Measurements from ENCODE around the gene PRKCE.

Gene PRKCE

DNA sequence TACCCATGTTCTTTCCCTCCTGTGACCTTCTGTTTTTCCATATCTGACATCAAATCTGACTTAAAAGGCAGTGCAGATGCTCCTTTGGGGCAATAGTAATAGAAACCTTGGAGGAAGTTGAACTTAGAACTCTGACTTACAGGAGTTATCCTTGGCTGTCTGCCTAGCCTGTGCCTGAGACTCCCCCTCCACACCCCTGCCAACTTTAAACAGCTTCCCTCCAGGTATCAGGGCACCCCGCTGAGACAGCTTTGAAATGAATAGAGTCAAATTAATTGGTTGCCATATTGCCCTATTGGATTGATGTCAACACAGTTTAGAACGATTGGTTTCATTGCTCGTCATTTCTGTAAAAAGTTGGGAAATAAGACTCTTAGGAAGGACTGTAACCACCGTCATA lies 322.0 kb downstream of the PRKCE start:
- H3K27ac ChIP-seq (ENCODE audit: low read length) = no peak overlapping the region
- H3K36me3 ChIP-seq (ENCODE audit: control insufficient read depth in 1 of 2, insufficient read depth in 2 of 2, low read length in 2 of 2) = no peaks in the 10 kb centered on the region
- H3K4me1 ChIP-seq (ENCODE audit: control insufficient read depth in 1 of 2, insufficient read depth in 2 of 2, low read length in 2 of 2) = no peaks in the 10 kb centered on the region
- H3K27me3 ChIP-seq (ENCODE audit: low read depth, low read length) = no peaks in the 10 kb centered on the region
- H3K9me3 ChIP-seq (ENCODE audit: control insufficient read depth in 1 of 2, low read length in 2 of 2) = no peaks in the 10 kb centered on the region
- H3K4me3 ChIP-seq (ENCODE audit: low read depth in 1 of 2, low read length in 2 of 2) = no peak overlapping the region

DNA sequence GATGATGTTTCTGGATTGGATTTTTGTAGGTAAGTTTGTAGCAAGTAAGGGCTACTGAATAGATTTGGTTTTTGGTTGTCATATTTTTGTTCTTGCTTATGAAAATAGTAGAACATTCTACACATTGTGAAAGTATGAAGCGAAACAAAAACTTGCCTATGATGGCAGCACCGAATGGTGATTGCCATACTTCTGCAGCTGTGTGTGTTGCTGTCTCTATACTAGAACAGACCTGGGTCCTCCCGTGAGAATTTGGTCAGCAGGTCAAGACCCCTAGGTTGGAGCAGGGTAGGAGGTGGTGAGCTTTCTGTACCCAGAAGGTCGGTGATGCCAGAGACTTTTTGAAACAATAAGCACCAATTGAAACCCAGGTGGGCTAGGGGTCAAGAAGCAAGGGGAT lies 322.6 kb downstream of the PRKCE start:
- Histone ChIP-seq H3K27me3 (ENCODE audit: low read depth, low read length) (no peaks in the 10 kb centered on the region), H3K4me1 (ENCODE audit: control insufficient read depth in 1 of 2, insufficient read depth in 2 of 2, low read length in 2 of 2) (no peaks in the 10 kb centered on the region), H3K9me3 (ENCODE audit: control insufficient read depth in 1 of 2, low read length in 2 of 2) (no peaks in the 10 kb centered on the region), H3K36me3 (ENCODE audit: control insufficient read depth in 1 of 2, insufficient read depth in 2 of 2, low read length in 2 of 2) (peaks cover 0 to 2% of the 10 kb centered on the region in 2 donors), H3K4me3 (ENCODE audit: low read depth in 1 of 2, low read length in 2 of 2) (no peak overlapping the region), H3K27ac (ENCODE audit: low read length) (no peak overlapping the region)

DNA sequence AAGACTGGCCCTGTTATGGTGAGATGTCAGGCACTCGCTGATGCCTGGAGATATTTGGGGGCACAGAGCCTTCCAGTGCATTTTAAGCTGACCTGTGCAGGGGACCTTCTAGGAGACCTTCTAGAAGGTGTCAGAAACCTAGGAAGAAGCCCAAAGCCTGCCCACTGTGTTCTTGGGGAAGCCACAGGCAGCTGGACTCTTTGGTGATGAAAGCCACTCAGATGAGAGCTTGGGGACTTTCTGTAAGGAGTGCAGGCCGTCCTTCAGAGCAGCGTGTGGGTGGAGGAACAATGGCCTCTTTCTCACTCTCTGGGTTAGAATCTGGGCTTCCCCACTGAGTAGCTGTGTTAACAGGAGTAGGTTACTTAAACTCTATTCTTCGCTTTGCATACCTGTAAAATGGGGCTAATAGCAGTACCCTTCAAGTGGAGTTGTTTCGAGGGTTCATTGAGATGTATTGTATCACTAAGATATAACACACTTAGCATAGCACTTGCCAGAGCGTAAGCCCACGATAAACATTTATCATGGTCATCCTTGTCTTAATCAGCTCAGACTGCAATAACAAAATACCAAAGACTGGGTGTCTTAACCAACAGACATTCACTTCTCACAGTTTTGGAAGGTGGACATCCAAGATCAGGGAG lies 323.4 kb downstream of the PRKCE start:
- no peaks in the 10 kb centered on the region for H3K27me3 ChIP-seq (ENCODE audit: low read depth, low read length)
- H3K36me3 ChIP-seq (ENCODE audit: control insufficient read depth in 1 of 2, insufficient read depth in 2 of 2, low read length in 2 of 2) = peaks cover 4 to 9% of the 10 kb centered on the region in 2 donors
- H3K27ac ChIP-seq (ENCODE audit: low read length) = no peak overlapping the region
- no peaks in the 10 kb centered on the region for H3K4me1 ChIP-seq (ENCODE audit: control insufficient read depth in 1 of 2, insufficient read depth in 2 of 2, low read length in 2 of 2)
- no peaks in the 10 kb centered on the region for H3K9me3 ChIP-seq (ENCODE audit: control insufficient read depth in 1 of 2, low read length in 2 of 2)
- H3K4me3 ChIP-seq (ENCODE audit: low read depth in 1 of 2, low read length in 2 of 2) = no peak overlapping the region

DNA sequence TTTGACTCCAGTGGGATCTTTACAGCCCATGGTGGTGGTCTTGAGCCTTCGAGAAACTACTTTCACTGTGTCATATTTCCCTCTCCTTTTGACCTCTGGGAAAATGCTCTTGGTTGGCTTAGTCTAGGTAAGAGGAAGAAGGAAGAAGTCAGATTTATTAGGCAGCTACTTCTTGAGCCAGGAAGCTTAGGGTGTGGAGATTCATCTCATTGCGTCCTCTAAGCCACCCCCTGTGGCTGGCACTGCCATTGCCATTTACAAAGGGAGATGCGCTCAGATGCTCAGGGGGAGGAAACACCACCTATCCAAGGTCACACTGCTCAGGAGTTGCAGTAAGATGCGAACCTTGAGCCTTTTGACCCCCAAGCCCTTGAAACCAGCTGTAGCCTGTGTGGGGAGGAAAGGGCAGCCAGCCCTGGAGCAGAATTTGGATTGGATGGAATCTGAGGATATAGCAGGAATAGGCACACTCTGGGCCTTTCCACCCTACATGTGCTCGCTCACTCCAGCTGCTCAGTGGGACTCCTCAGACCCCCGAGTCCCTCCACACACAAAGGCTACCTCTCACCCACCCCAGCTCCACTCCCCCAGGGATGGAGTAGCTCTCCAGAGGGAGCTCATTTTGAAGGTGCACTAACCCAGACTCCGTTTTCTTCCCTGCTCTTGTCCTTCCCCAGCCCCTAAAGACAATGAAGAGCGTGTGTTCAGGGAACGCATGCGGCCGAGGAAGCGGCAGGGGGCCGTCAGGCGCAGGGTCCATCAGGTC lies 324.5 kb downstream of the PRKCE start:
- no peaks in the 10 kb centered on the region for H3K27me3 ChIP-seq (ENCODE audit: low read depth, low read length)
- H3K4me1 ChIP-seq (ENCODE audit: control insufficient read depth in 1 of 2, insufficient read depth in 2 of 2, low read length in 2 of 2) = no peaks in the 10 kb centered on the region
- no peaks in the 10 kb centered on the region for H3K9me3 ChIP-seq (ENCODE audit: control insufficient read depth in 1 of 2, low read length in 2 of 2)
- H3K4me3 ChIP-seq (ENCODE audit: low read depth in 1 of 2, low read length in 2 of 2) = no peak overlapping the region
- H3K27ac ChIP-seq (ENCODE audit: low read length) = no peak overlapping the region
- peaks cover 9% of the 10 kb centered on the region in 2 donors for H3K36me3 ChIP-seq (ENCODE audit: control insufficient read depth in 1 of 2, insufficient read depth in 2 of 2, low read length in 2 of 2)

DNA sequence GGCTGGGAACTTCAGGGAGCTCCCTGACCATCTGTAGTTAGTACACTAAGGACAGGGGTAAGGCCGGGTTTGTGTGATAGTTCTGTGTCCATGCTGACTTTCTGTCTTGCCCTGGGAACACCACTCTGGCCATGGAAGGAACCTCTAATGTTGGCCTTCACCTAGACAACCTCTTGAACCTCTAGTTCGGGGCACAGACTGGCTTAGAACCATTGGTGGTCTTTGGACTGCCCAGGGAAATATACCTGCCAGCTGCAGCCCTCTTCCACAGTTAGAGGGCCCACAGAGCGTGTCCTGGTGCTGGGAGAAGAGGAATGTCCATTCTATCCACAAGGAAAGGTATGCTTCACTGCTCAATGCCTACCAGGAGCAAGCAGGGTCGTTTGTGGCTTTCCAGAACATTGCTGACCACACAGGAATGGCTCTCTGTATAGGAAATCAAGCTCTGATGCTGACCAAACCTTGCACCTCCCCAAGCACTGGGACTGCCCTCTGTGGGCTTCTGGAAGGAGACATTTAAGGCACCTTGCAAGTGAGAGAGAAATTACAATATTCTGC lies 326.9 kb downstream of the PRKCE start:
- Histone ChIP-seq H3K4me1 (ENCODE audit: control insufficient read depth in 1 of 2, insufficient read depth in 2 of 2, low read length in 2 of 2) (no peaks in the 10 kb centered on the region), H3K36me3 (ENCODE audit: control insufficient read depth in 1 of 2, insufficient read depth in 2 of 2, low read length in 2 of 2) (peaks cover 9 to 16% of the 10 kb centered on the region in 2 donors), H3K9me3 (ENCODE audit: control insufficient read depth in 1 of 2, low read length in 2 of 2) (no peaks in the 10 kb centered on the region), H3K27ac (ENCODE audit: low read length) (no peak overlapping the region), H3K27me3 (ENCODE audit: low read depth, low read length) (no peaks in the 10 kb centered on the region), H3K4me3 (ENCODE audit: low read depth in 1 of 2, low read length in 2 of 2) (no peak overlapping the region)

DNA sequence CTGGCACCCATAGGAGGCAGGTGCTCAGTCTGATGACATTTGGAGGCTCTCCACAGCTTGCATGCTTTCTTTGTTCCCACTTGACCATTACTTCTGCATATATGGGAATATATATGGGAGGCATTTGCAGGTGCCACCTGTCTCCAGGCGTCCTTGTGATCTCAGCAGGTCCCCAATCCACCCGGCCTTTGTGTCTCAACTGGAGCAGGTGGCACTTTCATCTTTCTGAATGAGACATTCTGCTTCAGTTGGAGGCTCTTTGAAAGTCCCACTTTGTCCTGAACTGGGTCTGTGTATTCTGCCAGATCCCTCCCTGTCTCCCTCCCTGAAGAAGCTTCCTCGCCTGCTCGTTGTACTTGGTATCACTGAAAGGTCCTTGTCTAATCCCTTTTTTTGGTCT lies 327.6 kb downstream of the PRKCE start:
- no peaks in the 10 kb centered on the region for H3K9me3 ChIP-seq (ENCODE audit: control insufficient read depth in 1 of 2, low read length in 2 of 2)
- H3K27ac ChIP-seq (ENCODE audit: low read length) = no peak overlapping the region
- no peaks in the 10 kb centered on the region for H3K27me3 ChIP-seq (ENCODE audit: low read depth, low read length)
- no peaks in the 10 kb centered on the region for H3K4me1 ChIP-seq (ENCODE audit: control insufficient read depth in 1 of 2, insufficient read depth in 2 of 2, low read length in 2 of 2)
- H3K4me3 ChIP-seq (ENCODE audit: low read depth in 1 of 2, low read length in 2 of 2) = no peak overlapping the region
- H3K36me3 ChIP-seq (ENCODE audit: control insufficient read depth in 1 of 2, insufficient read depth in 2 of 2, low read length in 2 of 2) = peaks cover 9 to 16% of the 10 kb centered on the region in 2 donors

DNA sequence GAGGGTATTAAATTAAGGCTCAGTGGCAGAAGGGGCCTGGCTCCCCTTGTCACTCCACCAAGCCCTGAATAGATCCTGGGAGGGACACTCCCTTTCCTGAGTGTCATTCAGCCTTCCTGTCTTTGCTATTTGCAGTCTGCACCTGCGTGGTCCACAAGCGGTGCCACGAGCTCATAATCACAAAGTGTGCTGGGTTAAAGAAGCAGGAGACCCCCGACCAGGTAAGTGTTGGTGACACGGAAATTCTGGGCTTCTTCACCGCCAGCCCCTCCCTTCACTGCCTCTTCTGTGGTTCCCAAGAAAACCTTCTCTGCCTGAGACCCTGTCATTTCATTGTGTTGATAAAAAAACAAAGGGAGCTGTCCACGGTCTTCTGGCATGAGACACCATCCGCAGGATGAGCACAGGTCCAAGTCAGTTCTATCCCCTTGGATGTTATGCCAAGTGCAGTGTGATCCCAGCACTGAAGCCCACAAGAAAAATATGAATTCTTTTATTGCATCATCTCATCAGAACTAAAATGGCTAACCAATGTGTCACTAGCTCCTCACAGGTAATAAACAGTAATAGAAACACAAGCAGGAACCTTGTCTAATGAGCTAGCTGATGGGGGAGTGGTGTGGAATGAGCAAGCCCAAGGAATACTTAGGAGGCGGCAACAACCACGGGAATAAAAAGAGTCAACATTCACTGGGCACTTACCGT lies 328.8 kb downstream of the PRKCE start:
- Histone ChIP-seq H3K27ac (ENCODE audit: low read length) (no peak overlapping the region), H3K9me3 (ENCODE audit: control insufficient read depth in 1 of 2, low read length in 2 of 2) (no peaks in the 10 kb centered on the region), H3K4me3 (ENCODE audit: low read depth in 1 of 2, low read length in 2 of 2) (no peak overlapping the region), H3K4me1 (ENCODE audit: control insufficient read depth in 1 of 2, insufficient read depth in 2 of 2, low read length in 2 of 2) (no peaks in the 10 kb centered on the region), H3K36me3 (ENCODE audit: control insufficient read depth in 1 of 2, insufficient read depth in 2 of 2, low read length in 2 of 2) (peaks cover 14 to 16% of the 10 kb centered on the region in 2 donors), H3K27me3 (ENCODE audit: low read depth, low read length) (no peaks in the 10 kb centered on the region)

DNA sequence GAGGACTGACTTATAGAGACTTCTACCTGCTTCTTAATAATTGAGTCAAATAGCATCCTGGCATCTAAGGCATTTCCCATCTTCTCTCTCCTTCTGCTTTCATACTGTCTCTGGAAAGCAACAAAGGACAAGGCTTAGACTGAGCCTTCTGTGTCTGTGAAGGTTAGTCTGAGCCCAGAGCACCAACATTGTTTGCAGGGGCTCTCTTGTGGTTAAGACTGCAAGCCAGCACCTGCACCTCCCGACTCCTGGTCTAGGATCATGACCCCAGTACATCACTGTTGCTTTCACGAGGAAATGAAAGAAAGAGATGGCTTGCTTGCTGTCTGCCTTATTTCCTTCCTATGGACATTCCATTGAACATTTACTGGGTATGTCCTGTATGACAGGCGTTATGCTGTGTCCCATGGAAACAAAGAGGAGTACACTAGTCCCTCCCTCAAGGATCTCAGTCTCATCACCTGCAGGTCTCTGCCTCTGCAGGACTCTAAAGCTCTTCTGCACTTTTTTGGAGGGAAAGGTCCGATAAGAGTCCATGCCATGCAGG lies 330.0 kb downstream of the PRKCE start:
- Histone ChIP-seq H3K36me3 (ENCODE audit: control insufficient read depth in 1 of 2, insufficient read depth in 2 of 2, low read length in 2 of 2) (peaks cover 14 to 16% of the 10 kb centered on the region in 2 donors), H3K27me3 (ENCODE audit: low read depth, low read length) (no peaks in the 10 kb centered on the region), H3K4me3 (ENCODE audit: low read depth in 1 of 2, low read length in 2 of 2) (no peak overlapping the region), H3K4me1 (ENCODE audit: control insufficient read depth in 1 of 2, insufficient read depth in 2 of 2, low read length in 2 of 2) (no peaks in the 10 kb centered on the region), H3K27ac (ENCODE audit: low read length) (no peak overlapping the region), H3K9me3 (ENCODE audit: control insufficient read depth in 1 of 2, low read length in 2 of 2) (no peaks in the 10 kb centered on the region)

DNA sequence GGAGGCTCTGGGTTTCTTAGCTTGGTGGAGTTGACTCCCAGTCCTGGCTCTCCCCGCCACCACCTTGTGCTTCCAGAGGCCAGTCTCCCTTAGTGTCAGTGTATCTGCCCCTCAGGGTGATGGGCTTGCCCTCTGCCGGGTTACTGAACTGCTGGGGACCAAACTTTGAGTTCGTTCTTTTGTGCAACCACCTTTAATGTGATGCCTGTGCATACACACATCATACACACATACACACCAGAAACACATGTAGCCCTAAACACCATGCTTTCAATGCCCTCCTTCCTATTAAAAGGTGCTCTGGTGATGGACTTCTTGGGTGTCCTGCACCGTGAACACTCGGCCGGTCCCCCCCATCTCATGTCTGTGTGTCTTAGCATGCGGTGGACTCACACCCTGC lies 330.6 kb downstream of the PRKCE start:
- Histone ChIP-seq H3K27ac (ENCODE audit: low read length) (no peak overlapping the region), H3K9me3 (ENCODE audit: control insufficient read depth in 1 of 2, low read length in 2 of 2) (no peaks in the 10 kb centered on the region), H3K36me3 (ENCODE audit: control insufficient read depth in 1 of 2, insufficient read depth in 2 of 2, low read length in 2 of 2) (peaks cover 14 to 16% of the 10 kb centered on the region in 2 donors), H3K4me1 (ENCODE audit: control insufficient read depth in 1 of 2, insufficient read depth in 2 of 2, low read length in 2 of 2) (no peaks in the 10 kb centered on the region), H3K4me3 (ENCODE audit: low read depth in 1 of 2, low read length in 2 of 2) (no peak overlapping the region), H3K27me3 (ENCODE audit: low read depth, low read length) (no peaks in the 10 kb centered on the region)

DNA sequence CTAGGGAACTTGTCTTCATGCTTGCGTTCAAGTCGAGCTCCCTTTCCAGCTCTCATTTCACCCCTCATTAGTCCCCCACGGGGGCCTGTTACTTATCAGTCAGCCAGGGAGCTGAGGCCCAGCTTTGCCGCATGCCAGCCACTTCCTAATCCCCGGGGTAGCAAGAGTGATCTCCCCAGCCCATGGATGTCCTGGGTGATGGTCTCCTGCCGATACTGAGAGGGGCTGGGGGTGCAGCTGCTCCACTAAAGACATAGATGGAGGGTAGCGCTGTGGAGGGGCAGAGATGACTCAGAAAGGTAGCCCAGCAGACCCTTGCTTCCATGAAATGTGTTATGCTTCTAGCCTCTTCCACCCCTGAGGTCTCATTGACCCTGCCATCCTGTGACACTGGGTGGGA lies 331.7 kb downstream of the PRKCE start:
- no peaks in the 10 kb centered on the region for H3K27me3 ChIP-seq (ENCODE audit: low read depth, low read length)
- H3K4me3 ChIP-seq (ENCODE audit: low read depth in 1 of 2, low read length in 2 of 2) = no peak overlapping the region
- H3K27ac ChIP-seq (ENCODE audit: low read length) = no peak overlapping the region
- peaks cover 14 to 16% of the 10 kb centered on the region in 2 donors for H3K36me3 ChIP-seq (ENCODE audit: control insufficient read depth in 1 of 2, insufficient read depth in 2 of 2, low read length in 2 of 2)
- H3K9me3 ChIP-seq (ENCODE audit: control insufficient read depth in 1 of 2, low read length in 2 of 2) = no peaks in the 10 kb centered on the region
- no peaks in the 10 kb centered on the region for H3K4me1 ChIP-seq (ENCODE audit: control insufficient read depth in 1 of 2, insufficient read depth in 2 of 2, low read length in 2 of 2)

DNA sequence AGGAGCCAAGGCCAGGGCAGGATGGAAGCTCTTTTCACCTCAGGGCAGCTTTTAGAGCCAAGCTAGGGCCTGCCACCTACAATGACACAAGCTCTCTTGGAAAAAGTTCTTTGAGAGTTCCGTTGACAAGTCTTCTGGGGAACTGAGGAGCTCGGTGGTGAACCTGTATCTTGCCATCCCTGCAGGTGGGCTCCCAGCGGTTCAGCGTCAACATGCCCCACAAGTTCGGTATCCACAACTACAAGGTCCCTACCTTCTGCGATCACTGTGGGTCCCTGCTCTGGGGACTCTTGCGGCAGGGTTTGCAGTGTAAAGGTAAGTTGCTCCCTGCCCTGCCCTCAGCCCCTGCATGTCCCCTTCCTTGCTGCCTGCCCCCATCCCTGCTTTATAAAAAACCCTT lies 332.9 kb downstream of the PRKCE start:
- Histone ChIP-seq H3K36me3 (ENCODE audit: control insufficient read depth in 1 of 2, insufficient read depth in 2 of 2, low read length in 2 of 2) (peaks cover 9 to 13% of the 10 kb centered on the region in 2 donors), H3K27ac (ENCODE audit: low read length) (no peak overlapping the region), H3K9me3 (ENCODE audit: control insufficient read depth in 1 of 2, low read length in 2 of 2) (no peaks in the 10 kb centered on the region), H3K4me1 (ENCODE audit: control insufficient read depth in 1 of 2, insufficient read depth in 2 of 2, low read length in 2 of 2) (peaks cover 0 to 8% of the 10 kb centered on the region in 2 donors), H3K4me3 (ENCODE audit: low read depth in 1 of 2, low read length in 2 of 2) (no peak overlapping the region), H3K27me3 (ENCODE audit: low read depth, low read length) (no peaks in the 10 kb centered on the region)
